Measurements from ENCODE around the gene NTRK2.

DNA sequence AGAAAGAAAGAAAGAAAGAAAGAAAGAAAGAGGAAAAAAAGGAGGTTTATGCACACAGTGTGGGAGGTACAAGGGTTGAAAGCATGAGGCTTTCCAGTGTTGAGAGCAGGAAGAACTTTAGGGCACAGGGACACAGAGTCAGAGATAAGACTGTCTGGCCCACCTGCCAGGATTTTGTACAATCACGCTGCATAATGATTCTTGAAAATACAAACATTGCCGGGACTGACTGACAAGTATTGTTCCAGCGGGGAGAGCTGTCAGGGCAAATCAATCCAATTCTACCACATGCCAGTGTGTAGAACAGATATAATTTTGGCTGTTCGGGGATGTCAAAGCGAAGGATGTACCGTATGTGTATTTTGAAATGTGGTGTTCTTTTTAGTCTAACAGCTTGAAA lies 254.7 kb downstream of the NTRK2 start:
- TF ChIP-seq, protein P1, sequence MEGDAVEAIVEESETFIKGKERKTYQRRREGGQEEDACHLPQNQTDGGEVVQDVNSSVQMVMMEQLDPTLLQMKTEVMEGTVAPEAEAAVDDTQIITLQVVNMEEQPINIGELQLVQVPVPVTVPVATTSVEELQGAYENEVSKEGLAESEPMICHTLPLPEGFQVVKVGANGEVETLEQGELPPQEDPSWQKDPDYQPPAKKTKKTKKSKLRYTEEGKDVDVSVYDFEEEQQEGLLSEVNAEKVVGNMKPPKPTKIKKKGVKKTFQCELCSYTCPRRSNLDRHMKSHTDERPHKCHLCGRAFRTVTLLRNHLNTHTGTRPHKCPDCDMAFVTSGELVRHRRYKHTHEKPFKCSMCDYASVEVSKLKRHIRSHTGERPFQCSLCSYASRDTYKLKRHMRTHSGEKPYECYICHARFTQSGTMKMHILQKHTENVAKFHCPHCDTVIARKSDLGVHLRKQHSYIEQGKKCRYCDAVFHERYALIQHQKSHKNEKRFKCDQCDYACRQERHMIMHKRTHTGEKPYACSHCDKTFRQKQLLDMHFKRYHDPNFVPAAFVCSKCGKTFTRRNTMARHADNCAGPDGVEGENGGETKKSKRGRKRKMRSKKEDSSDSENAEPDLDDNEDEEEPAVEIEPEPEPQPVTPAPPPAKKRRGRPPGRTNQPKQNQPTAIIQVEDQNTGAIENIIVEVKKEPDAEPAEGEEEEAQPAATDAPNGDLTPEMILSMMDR (IDR thresholded peaks at IDR 0.05), result no peak
- TF ChIP-seq EP300 (IDR thresholded peaks at IDR 0.05), result no peak
- no peak for TF ChIP-seq POLR2A (IDR thresholded peaks at IDR 0.05)

All from upper lobe of left lung (tissue), 4 donors.